Panc1 (cell line): ENCODE measurements around the gene GRIK3. TPM values are rescaled to one million over a fixed set of nuclear protein-coding genes. Genes with fewer than 3 reads are reported as not detected.

Source experiments
- ATAC-seq: fragments of 200-7000 bp; cut with Tn5 transposase; 2 replicates; pipeline ENCODE4 v1.9.1; 2020; ENCODE audit warnings: mild to moderate bottlenecking, moderate library complexity
- BruUV-seq: library from RNA; stranded (reverse); fragments of 400-500 nt; replicated peaks from 2 replicates; lab custom pipeline; 2021; lab: Mats Ljungman, UMichigan
- CTCF ChIA-PET: fragments of 300-600 bp; sonication (Branson Sonifier 250); formaldehyde crosslinking; loops from one replicate; lab custom pipeline; 2022; ENCODE audit warnings: antibody characterized with exemption; lab: Charles Lee
- POLR2A ChIA-PET: fragments of 300-600 bp; sonication (Branson Sonifier 250); formaldehyde crosslinking; loops from one replicate; lab custom pipeline; 2022; ENCODE audit warnings: antibody characterized with exemption; lab: Charles Lee
- DNase-seq: peaks from one replicate; pipeline ENCODE4 v3.0.0-alpha.2; 2010; ENCODE audit warnings: low read depth, low spot score
- H3K27ac ChIP-seq: 2 replicates; pipeline ENCODE4 v1.5.1; 2011; ENCODE audit warnings: mild to moderate bottlenecking, low read length, inconsistent platforms
- H3K27me3 ChIP-seq: fragments of 200-500 bp; sonication (Bioruptor generic); 2 replicates; pipeline ENCODE4 v1.6.0; 2014; ENCODE audit warnings: low read length, inconsistent platforms; ENCODE audit not compliant: control insufficient read depth, insufficient read depth
- H3K36me3 ChIP-seq: fragments of 200-500 bp; sonication (Bioruptor generic); 2 replicates; pipeline ENCODE4 v1.5.1; 2014; ENCODE audit warnings: inconsistent platforms, mild to moderate bottlenecking, low read length, moderate library complexity; ENCODE audit not compliant: control insufficient read depth, insufficient read depth
- H3K4me1 ChIP-seq: 2 replicates; pipeline ENCODE4 v1.5.1; 2011; ENCODE audit warnings: inconsistent platforms, mild to moderate bottlenecking, low read length, moderate library complexity; ENCODE audit not compliant: control insufficient read depth, insufficient read depth
- H3K4me3 ChIP-seq, 2 experiments: 2 replicates each; pipeline ENCODE4 v1.5.1; 2011 to 2012; ENCODE audit warnings: low read depth in 2 of 2, low read length in 2 of 2, mild to moderate bottlenecking in 2 of 2, inconsistent platforms in 1 of 2, moderate library complexity in 1 of 2
- H3K9me3 ChIP-seq: fragments of 200-500 bp; sonication (Bioruptor generic); 2 replicates; pipeline ENCODE4 v1.5.1; 2014; ENCODE audit warnings: low read depth, mild to moderate bottlenecking, inconsistent platforms, low read length, moderate library complexity; ENCODE audit not compliant: control insufficient read depth, insufficient read depth
- POLR2AphosphoS5 ChIP-seq: IDR thresholded peaks from 2 replicates; pipeline ENCODE4 v1.6.1; 2012; ENCODE audit warnings: mild to moderate bottlenecking, low read depth, low read length, moderate library complexity
- SIN3A ChIP-seq: IDR thresholded peaks from 2 replicates; pipeline ENCODE4 v1.6.1; 2012; ENCODE audit warnings: low read depth, mild to moderate bottlenecking, low read length, moderate library complexity, borderline replicate concordance; ENCODE audit not compliant: insufficient read depth
- TCF7L2 ChIP-seq: IDR thresholded peaks from 2 replicates; pipeline ENCODE4 v1.6.1; 2011; ENCODE audit warnings: mild to moderate bottlenecking, low read depth, low read length, inconsistent platforms
- in situ Hi-C: cut with HindIII; loops from 2 replicates; pipeline ENCODE4 v1.10.0; 2016; ENCODE audit warnings: low sequenced_read_pairs, low pct_unique_long_range_greater_than_20kb
- intact Hi-C: fragments of 100-400 bp; cut with micrococcal nuclease; formaldehyde crosslinking; loops from one replicate; pipeline ENCODE4 v1.10.0; 2022; ENCODE audit not compliant: unreplicated experiment
- total RNA-seq: library from RNA; stranded (reverse); gene quantifications from one replicate; pipeline ENCODE4 v1.2.1, GENCODE V29; 2021; ENCODE audit not compliant: unreplicated experiment
- TF ChIP-seq, protein P1 (sequence below), 2 experiments: IDR thresholded peaks; 2 replicates each; pipeline ENCODE4 v1.6.1; 2011 to 2012; ENCODE audit warnings: low read depth in 2 of 2, control low read depth in 1 of 2, low read length in 1 of 2, mild to moderate bottlenecking in 1 of 2, moderate library complexity in 1 of 2; ENCODE audit not compliant: insufficient read depth in 1 of 2
- TF ChIP-seq, protein P2 (sequence below): fragments of 450-650 bp; IDR thresholded peaks from 2 replicates; pipeline ENCODE4 v1.5.1; 2017; ENCODE audit warnings: mild to moderate bottlenecking

Gene GRIK3
- total RNA-seq, 1 experiment from 2014 or later: not detected

DNA sequence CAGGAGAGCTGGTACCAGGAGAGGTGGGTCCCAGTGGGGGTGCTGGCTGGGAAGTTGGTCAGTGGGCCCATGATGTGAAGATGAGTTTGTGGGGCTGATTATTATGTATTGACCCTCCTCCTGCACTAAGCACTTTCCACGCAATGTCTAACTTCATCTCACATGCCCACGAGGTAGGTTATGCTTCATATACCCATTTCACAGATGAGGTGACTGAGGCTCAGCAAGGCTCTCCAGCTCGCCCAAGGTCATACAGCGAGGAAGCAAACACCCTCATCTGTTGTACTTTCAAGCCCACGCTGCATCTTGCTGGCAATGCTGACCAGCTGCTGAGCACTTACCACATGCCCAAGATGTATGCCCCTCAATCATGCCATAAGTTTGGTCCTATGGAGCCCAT, 175.8 kb downstream of the GRIK3 start:
- TF ChIP-seq SIN3A (no peak), TCF7L2 (no peak), POLR2AphosphoS5 (no peak)
- Histone ChIP-seq H3K27me3 (peaks cover 11% of the 10 kb centered on the region), H3K4me3 (no peak overlapping the region), H3K27ac (no peak overlapping the region), H3K9me3 (no peaks in the 10 kb centered on the region), H3K36me3 (no peaks in the 10 kb centered on the region; the same call in 1 of the 2 replicates), H3K4me1 (no peaks in the 10 kb centered on the region)
- DNase-seq: no peak
- intact Hi-C loops: no loop called here
- ChIA-PET CTCF (no interaction called here), POLR2A (no interaction called here)
- ATAC-seq: no peak
- BruUV-seq: no TSS peak
- in situ Hi-C loops: no loop called here

DNA sequence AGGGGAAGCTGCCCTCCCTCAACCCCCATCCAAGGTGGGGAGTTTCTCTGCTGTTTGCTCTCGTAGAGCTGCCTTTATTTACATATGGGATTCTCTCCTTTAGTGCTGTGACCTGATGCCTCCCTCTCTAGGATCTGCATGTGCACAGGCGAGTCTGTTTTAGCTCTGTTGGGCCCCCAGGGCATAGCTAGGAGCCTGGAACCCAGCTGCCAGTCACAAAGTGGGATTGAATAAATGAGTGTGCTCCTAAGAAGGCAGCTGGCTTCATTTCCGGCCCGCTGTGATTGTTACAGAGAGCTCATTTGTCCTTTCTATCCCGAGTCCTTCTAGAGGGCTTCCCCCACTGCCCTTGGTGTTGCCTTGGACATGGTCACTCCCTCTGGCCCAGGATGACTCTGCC, 176.6 kb downstream of the GRIK3 start:
- H3K4me1 ChIP-seq: no peaks in the 10 kb centered on the region
- no peak overlapping the region for H3K27ac ChIP-seq
- H3K36me3 ChIP-seq: no peaks in the 10 kb centered on the region; the same call in 1 of the 2 replicates
- ATAC-seq (no peak), DNase-seq (no peak)
- no peak for TF ChIP-seq SIN3A
- TF ChIP-seq, protein P1, sequence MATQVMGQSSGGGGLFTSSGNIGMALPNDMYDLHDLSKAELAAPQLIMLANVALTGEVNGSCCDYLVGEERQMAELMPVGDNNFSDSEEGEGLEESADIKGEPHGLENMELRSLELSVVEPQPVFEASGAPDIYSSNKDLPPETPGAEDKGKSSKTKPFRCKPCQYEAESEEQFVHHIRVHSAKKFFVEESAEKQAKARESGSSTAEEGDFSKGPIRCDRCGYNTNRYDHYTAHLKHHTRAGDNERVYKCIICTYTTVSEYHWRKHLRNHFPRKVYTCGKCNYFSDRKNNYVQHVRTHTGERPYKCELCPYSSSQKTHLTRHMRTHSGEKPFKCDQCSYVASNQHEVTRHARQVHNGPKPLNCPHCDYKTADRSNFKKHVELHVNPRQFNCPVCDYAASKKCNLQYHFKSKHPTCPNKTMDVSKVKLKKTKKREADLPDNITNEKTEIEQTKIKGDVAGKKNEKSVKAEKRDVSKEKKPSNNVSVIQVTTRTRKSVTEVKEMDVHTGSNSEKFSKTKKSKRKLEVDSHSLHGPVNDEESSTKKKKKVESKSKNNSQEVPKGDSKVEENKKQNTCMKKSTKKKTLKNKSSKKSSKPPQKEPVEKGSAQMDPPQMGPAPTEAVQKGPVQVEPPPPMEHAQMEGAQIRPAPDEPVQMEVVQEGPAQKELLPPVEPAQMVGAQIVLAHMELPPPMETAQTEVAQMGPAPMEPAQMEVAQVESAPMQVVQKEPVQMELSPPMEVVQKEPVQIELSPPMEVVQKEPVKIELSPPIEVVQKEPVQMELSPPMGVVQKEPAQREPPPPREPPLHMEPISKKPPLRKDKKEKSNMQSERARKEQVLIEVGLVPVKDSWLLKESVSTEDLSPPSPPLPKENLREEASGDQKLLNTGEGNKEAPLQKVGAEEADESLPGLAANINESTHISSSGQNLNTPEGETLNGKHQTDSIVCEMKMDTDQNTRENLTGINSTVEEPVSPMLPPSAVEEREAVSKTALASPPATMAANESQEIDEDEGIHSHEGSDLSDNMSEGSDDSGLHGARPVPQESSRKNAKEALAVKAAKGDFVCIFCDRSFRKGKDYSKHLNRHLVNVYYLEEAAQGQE (IDR thresholded peaks at IDR 0.05; ENCODE audit: insufficient read depth in 1 of 2, low read depth in 2 of 2, low read length in 1 of 2): no peak
- no peak for TF ChIP-seq POLR2AphosphoS5
- TF ChIP-seq, protein P2, sequence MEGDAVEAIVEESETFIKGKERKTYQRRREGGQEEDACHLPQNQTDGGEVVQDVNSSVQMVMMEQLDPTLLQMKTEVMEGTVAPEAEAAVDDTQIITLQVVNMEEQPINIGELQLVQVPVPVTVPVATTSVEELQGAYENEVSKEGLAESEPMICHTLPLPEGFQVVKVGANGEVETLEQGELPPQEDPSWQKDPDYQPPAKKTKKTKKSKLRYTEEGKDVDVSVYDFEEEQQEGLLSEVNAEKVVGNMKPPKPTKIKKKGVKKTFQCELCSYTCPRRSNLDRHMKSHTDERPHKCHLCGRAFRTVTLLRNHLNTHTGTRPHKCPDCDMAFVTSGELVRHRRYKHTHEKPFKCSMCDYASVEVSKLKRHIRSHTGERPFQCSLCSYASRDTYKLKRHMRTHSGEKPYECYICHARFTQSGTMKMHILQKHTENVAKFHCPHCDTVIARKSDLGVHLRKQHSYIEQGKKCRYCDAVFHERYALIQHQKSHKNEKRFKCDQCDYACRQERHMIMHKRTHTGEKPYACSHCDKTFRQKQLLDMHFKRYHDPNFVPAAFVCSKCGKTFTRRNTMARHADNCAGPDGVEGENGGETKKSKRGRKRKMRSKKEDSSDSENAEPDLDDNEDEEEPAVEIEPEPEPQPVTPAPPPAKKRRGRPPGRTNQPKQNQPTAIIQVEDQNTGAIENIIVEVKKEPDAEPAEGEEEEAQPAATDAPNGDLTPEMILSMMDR: no peak
- TF ChIP-seq TCF7L2: no peak
- intact Hi-C loops: no loop called here
- H3K4me3 ChIP-seq: no peak overlapping the region
- in situ Hi-C loops: no loop called here
- ChIA-PET CTCF (no interaction called here), POLR2A (no interaction called here)
- H3K9me3 ChIP-seq: no peaks in the 10 kb centered on the region
- no TSS peak for BruUV-seq
- H3K27me3 ChIP-seq: peaks cover 10% of the 10 kb centered on the region

DNA sequence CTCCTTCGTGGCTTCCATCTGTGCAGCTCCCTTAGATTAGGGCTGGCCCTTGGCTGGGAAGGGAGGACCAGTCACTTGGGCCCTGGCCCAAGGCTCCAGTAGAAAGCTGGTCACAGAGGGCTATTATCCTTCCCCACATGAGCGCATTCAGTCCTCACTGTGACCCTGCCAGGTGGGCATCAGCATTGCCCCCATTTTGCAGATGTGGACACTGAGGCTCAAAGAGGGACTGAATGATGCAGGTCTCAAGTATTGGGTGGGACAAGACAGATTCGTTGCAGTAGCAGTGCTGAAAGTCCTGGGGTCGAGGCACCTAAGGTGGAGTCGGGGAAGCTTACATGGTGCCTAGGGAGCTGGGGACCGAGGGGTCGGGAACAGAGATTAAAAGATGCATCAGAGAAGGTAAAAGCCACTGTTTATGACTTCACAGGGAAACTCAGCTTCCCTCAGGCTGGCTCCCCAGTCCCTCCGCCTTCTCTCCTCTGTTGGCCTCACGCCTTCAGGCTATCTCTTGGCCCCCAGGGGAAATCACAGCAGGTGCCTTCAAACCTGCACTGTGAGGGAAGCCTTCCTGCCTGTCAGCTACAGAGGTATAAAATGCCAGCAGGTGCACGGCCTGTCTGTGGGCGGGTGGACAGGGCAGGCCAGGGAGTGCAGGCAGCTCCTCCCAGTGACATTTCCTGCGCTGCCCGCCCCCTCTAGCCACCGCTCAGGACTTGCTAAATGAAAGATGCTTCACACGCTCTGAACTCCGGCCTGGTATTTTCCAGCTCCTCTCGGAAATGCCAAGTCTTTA, 178.4 kb downstream of the GRIK3 start:
- TF ChIP-seq POLR2AphosphoS5 (no peak), SIN3A (no peak), TCF7L2 (no peak)
- TF ChIP-seq, protein P1 (IDR thresholded peaks at IDR 0.05; ENCODE audit: insufficient read depth in 1 of 2, low read depth in 2 of 2, low read length in 1 of 2): no peak
- TF ChIP-seq, protein P2: no peak
- in situ Hi-C loops (no loop called here), intact Hi-C loops (no loop called here)
- POLR2A ChIA-PET: no interaction called here
- no TSS peak for BruUV-seq
- no peak overlapping the region for H3K27ac ChIP-seq
- no peaks in the 10 kb centered on the region for H3K9me3 ChIP-seq
- DNase-seq (no peak), ATAC-seq (0 out of 2 replicates have a peak, but pooled peaks have one; percentile 19)
- no peaks in the 10 kb centered on the region for H3K4me1 ChIP-seq
- no peaks in the 10 kb centered on the region; the same call in 1 of the 2 replicates for H3K36me3 ChIP-seq
- H3K4me3 ChIP-seq: no peak overlapping the region
- CTCF ChIA-PET: interaction anchor here (0.5 kb wide), 1 partner anchor 529 kb away, joined by 4 read pairs; no protein-coding TSS in a partner anchor
- H3K27me3 ChIP-seq: peaks cover 6% of the 10 kb centered on the region; the same call in 1 of the 2 replicates
